Thyroid gland (tissue), 4 donors: ENCODE data around the gene GDNF.

Experiments used
- POLR2A ChIP-seq, 2 donors: fragments of 450-650 bp; IDR thresholded peaks; one replicate each; pipeline ENCODE4 v1.6.1; 2017; ENCODE audit warnings: antibody characterized with exemption in 2 of 2, mild to moderate bottlenecking in 2 of 2, moderate library complexity in 1 of 2
- TF ChIP-seq, protein P1 (sequence below), 6 experiments: fragments of 200-600 bp in 3 of 6; fragments of 450-650 bp in 3 of 6; sonication (generic) in 3 of 6; IDR thresholded peaks; one replicate each; pipeline ENCODE4 v1.5.1; 2016 to 2019; ENCODE audit warnings: antibody characterized with exemption in 6 of 6, mild to moderate bottlenecking in 2 of 6, inconsistent platforms in 1 of 6, moderate library complexity in 1 of 6

DNA sequence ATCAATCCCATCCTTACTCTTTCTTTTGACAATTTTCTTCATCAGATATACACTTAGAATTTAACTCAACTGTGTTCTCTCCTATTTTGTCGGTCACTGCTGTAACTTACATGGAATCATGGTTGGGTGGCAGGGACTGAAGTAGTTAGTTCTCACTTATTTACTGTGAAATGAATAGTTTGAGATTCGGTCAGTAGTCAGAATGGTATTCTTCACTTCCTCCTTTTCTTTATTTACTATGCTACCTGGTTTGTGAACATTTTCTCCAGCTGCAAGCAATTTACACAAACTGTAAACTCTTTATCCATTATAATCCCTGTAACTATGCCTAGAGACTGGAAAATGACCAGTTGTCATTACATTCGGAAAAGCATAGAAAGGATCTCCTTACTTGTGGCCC, 41.5 kb upstream of the GDNF start:
- no peak for TF ChIP-seq POLR2A (IDR thresholded peaks at IDR 0.05)
- TF ChIP-seq, protein P1, sequence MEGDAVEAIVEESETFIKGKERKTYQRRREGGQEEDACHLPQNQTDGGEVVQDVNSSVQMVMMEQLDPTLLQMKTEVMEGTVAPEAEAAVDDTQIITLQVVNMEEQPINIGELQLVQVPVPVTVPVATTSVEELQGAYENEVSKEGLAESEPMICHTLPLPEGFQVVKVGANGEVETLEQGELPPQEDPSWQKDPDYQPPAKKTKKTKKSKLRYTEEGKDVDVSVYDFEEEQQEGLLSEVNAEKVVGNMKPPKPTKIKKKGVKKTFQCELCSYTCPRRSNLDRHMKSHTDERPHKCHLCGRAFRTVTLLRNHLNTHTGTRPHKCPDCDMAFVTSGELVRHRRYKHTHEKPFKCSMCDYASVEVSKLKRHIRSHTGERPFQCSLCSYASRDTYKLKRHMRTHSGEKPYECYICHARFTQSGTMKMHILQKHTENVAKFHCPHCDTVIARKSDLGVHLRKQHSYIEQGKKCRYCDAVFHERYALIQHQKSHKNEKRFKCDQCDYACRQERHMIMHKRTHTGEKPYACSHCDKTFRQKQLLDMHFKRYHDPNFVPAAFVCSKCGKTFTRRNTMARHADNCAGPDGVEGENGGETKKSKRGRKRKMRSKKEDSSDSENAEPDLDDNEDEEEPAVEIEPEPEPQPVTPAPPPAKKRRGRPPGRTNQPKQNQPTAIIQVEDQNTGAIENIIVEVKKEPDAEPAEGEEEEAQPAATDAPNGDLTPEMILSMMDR (IDR thresholded peaks at IDR 0.05) = no peak
